Neutrophil (primary cell): Measurements from ENCODE around the gene GSTK1.

Source experiments
- H3K27ac ChIP-seq: fragments of 200-600 bp; sonication (generic); 2 replicates; pipeline ENCODE4 v1.5.1; 2016; ENCODE audit warnings: mild to moderate bottlenecking, moderate library complexity
- H3K27me3 ChIP-seq: fragments of 200-600 bp; sonication (generic); 2 replicates; pipeline ENCODE4 v1.6.0; 2016; ENCODE audit warnings: mild to moderate bottlenecking
- H3K36me3 ChIP-seq: fragments of 200-600 bp; sonication (generic); 2 replicates; pipeline ENCODE4 v1.5.1; 2017
- H3K4me1 ChIP-seq, 2 experiments: fragments of 200-600 bp in 1 of 2; sonication (generic) in 1 of 2; 1 replicate in 1 of 2; 2 replicates in 1 of 2; pipeline versions ENCODE4 v1.5.1 to v1.6.1; 2013 to 2016; ENCODE audit warnings: low read depth in 1 of 2, low read length in 1 of 2, mild to moderate bottlenecking in 1 of 2, moderate library complexity in 1 of 2; ENCODE audit not compliant: control insufficient read depth in 1 of 2, insufficient read depth in 1 of 2
- H3K4me3 ChIP-seq, 2 experiments: fragments of 200-600 bp in 1 of 2; sonication (generic) in 1 of 2; 1 replicate in 1 of 2; 2 replicates in 1 of 2; pipeline ENCODE4 v1.5.1; 2013 to 2016; ENCODE audit warnings: low read depth in 1 of 2, low read length in 1 of 2, mild to moderate bottlenecking in 1 of 2, moderate library complexity in 1 of 2
- H3K9me3 ChIP-seq: fragments of 200-600 bp; sonication (generic); 2 replicates; pipeline ENCODE4 v1.5.1; 2016
- CTCF ChIP-seq: fragments of 200-600 bp; sonication (generic); IDR thresholded peaks from 2 replicates; pipeline ENCODE4 v1.5.1; 2016; ENCODE audit warnings: antibody characterized with exemption

The GSTK1 gene

GRCh38 chr7:143285806-143286521 lies 22.7 kb downstream of the GSTK1 start:
- Histone ChIP-seq H3K27ac (no peak overlapping the region), H3K27me3 (no peaks in the 10 kb centered on the region), H3K4me3 (no peak overlapping the region), H3K4me1 (peaks cover 29 to 32% of the 10 kb centered on the region in 2 experiments), H3K36me3 (no peaks in the 10 kb centered on the region), H3K9me3 (no peaks in the 10 kb centered on the region)
- TF ChIP-seq CTCF, result no peak

- no peak overlapping the region for H3K27ac ChIP-seq
- TF ChIP-seq CTCF, result no peak
- H3K4me1 ChIP-seq, result peaks cover 32 to 34% of the 10 kb centered on the region in 2 experiments
These were observed 23.3 kb downstream of the GSTK1 start for GRCh38 chr7:143286522-143286890.

GRCh38 chr7:143287339-143287934 lies 24.2 kb downstream of the GSTK1 start:
- Histone ChIP-seq H3K27me3 (no peaks in the 10 kb centered on the region), H3K4me3 (peak overlapping the region; percentile 95 to 96), H3K9me3 (no peaks in the 10 kb centered on the region), H3K27ac (peak overlapping the region; percentile 76), H3K36me3 (peaks cover 10% of the 10 kb centered on the region), H3K4me1 (peaks cover 32 to 34% of the 10 kb centered on the region in 2 experiments)
- no peak for TF ChIP-seq CTCF

More at GRCh38 chr7:143286522-143286890, 23.3 kb downstream of the GSTK1 start:
- peaks cover under 1% of the 10 kb centered on the region for H3K36me3 ChIP-seq
- no peak overlapping the region for H3K4me3 ChIP-seq
- no peaks in the 10 kb centered on the region for H3K9me3 ChIP-seq
- H3K27me3 ChIP-seq, result no peaks in the 10 kb centered on the region

- Histone ChIP-seq H3K4me3 (peak within 1 kb of the TSS; percentile 95 to 96), H3K27me3 (no peaks in the 10 kb centered on the region), H3K9me3 (no peaks in the 10 kb centered on the region), H3K36me3 (peaks cover 17% of the 10 kb centered on the region), H3K27ac (peak within 1 kb of the TSS; percentile 76), H3K4me1 (peaks cover 32 to 34% of the 10 kb centered on the region in 2 experiments)
- peak; percentile 47 for TF ChIP-seq CTCF
These were observed 24.9 kb downstream of the GSTK1 start, which contains the start of gene CASP2 for GRCh38 chr7:143287935-143288826. Gene CASP2 (plus strand): TSS chr7:143288351. CDS start chr7:143288456, 105 bp downstream.

GRCh38 chr7:143288836-143289235 lies 25.6 kb downstream of the GSTK1 start:
- peaks cover 32 to 34% of the 10 kb centered on the region in 2 experiments for H3K4me1 ChIP-seq
- H3K4me3 ChIP-seq, result peak overlapping the region; percentile 95 to 96
- H3K9me3 ChIP-seq, result no peaks in the 10 kb centered on the region

More at GRCh38 chr7:143288836-143289235, 25.6 kb downstream of the GSTK1 start:
- peaks cover 24% of the 10 kb centered on the region for H3K36me3 ChIP-seq
- H3K27me3 ChIP-seq, result no peaks in the 10 kb centered on the region
- H3K27ac ChIP-seq, result peak overlapping the region; percentile 76
- TF ChIP-seq CTCF, result no peak
